ENCODE data around the gene DHX15. TPM values are rescaled to one million over a fixed set of nuclear protein-coding genes. Genes with fewer than 3 reads are reported as not detected.

The DHX15 gene
- total and polyA plus RNA-seq, 2 of the 13 experiments (the other 11 are each of a cell fraction or from before 2014, with no cell fraction given), result 92.9 to 165 TPM

DNA sequence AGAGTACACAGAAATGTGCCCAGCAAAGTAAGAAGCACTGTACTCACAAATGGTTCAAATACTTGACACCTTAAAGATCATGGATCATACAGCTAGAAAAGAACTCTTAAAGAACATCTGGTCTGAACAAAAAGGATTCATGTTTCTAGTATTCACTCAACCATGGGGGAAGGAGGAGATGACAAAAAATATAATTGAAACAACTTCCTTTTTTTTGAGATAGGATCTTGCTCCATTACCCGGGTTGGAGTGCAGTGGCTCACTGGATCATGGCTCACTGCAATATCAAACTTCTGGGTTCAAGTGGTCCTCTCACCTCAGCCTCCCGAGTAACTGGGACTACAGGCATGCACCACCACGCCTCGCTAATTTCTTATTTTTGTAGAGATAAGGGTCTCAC is 6.0 kb downstream of the DHX15 start:
- Histone ChIP-seq H3K36me3 (replicated peaks in 1 of 2; ENCODE audit: control insufficient read depth in 1 of 2, insufficient read depth in 2 of 2, low read length in 2 of 2) (peaks cover 13 to 60% of the 10 kb centered on the region in 2 experiments), H3K9me3 (ENCODE audit: low read length) (no peaks in the 10 kb centered on the region), H3K79me2 (ENCODE audit: insufficient read depth, low read length) (peaks cover 99% of the 10 kb centered on the region), H2AFZ (ENCODE audit: low read length) (no peak overlapping the region), H3K27ac (ENCODE audit: extremely low read length, insufficient read depth, low read length) (no peak overlapping the region), H4K20me1 (ENCODE audit: insufficient read depth, low read length) (peaks cover 95% of the 10 kb centered on the region), H3K27me3 (ENCODE audit: control insufficient read depth in 1 of 2, insufficient read depth in 2 of 2, low read length in 2 of 2) (no peaks in the 10 kb centered on the region), H3K4me2 (ENCODE audit: low read depth, low read length) (no peak overlapping the region), H3K9ac (ENCODE audit: insufficient read depth, low read depth, low read length) (no peak overlapping the region), H3K4me3 (replicated peaks in 1 of 3; ENCODE audit: insufficient read depth in 1 of 3, low read depth in 2 of 3, low read length in 3 of 3) (no peak overlapping the region), H3K4me1 (ENCODE audit: insufficient read depth, low read length) (peaks cover 80% of the 10 kb centered on the region)
- no peak for TF ChIP-seq ZNF574 (CRISPR knock-in tag; IDR thresholded peaks at IDR 0.05)
- TF ChIP-seq ZSCAN12 (CRISPR knock-in tag; IDR thresholded peaks at IDR 0.05), result no peak
- TF ChIP-seq KAT8 (CRISPR knock-in tag; IDR thresholded peaks at IDR 0.05), result no peak
- no peak for TF ChIP-seq CENPT (CRISPR knock-in tag; IDR thresholded peaks at IDR 0.05; ENCODE audit: low read depth)
- no peak for TF ChIP-seq PHF21A (CRISPR knock-in tag; IDR thresholded peaks at IDR 0.05)
- TF ChIP-seq ZSCAN22 (CRISPR knock-in tag; IDR thresholded peaks at IDR 0.05), result no peak
- TF ChIP-seq, protein P1, sequence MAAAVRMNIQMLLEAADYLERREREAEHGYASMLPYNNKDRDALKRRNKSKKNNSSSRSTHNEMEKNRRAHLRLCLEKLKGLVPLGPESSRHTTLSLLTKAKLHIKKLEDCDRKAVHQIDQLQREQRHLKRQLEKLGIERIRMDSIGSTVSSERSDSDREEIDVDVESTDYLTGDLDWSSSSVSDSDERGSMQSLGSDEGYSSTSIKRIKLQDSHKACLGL (CRISPR knock-in tag; IDR thresholded peaks at IDR 0.05), result no peak
- TF ChIP-seq ZBTB4 (CRISPR knock-in tag; IDR thresholded peaks at IDR 0.05; ENCODE audit: borderline replicate concordance), result no peak
- TF ChIP-seq ZNF737 (CRISPR knock-in tag; IDR thresholded peaks at IDR 0.05; ENCODE audit: borderline replicate concordance), result no peak
- WGBS (ENCODE audit: low lambda C conversion rate), result 100% methylated on average over 4 of the region's 4 CpGs
- ChIA-PET CTCF (ENCODE audit: low intra/inter-chr PET ratio, low total read pairs) (no interaction called here), POLR2A (no interaction called here)
- ATAC-seq (no peak), FAIRE-seq (no peak), DNase-seq (ENCODE audit: low spot score) (no peak)
- in situ Hi-C loops (cut with HindIII; ENCODE audit: extremely low pct_ligation_motif_present, low pct_unique_long_range_greater_than_20kb) (loop anchor here (25.0 kb wide), 1 partner anchor 691 kb away; the partner anchor contains the start of gene PPARGC1A), intact Hi-C loops (cut with micrococcal nuclease; ENCODE audit: unreplicated experiment) (no loop called here)
- no TSS peak for BruUV-seq (replicated peaks)

Data from HepG2 (cell line).